C4-2B (cell line): Measurements from ENCODE around the gene TSPAN32.

Source experiments
- CTCF ChIP-seq: fragments of 450-650 bp; conservative IDR thresholded peaks from 2 replicates; pipeline ENCODE4 v1.5.1; 2017; ENCODE audit warnings: mild to moderate bottlenecking
- ZFX ChIP-seq: fragments of 450-650 bp; IDR thresholded peaks from 2 replicates; pipeline ENCODE4 v1.6.1; 2017

DNA sequence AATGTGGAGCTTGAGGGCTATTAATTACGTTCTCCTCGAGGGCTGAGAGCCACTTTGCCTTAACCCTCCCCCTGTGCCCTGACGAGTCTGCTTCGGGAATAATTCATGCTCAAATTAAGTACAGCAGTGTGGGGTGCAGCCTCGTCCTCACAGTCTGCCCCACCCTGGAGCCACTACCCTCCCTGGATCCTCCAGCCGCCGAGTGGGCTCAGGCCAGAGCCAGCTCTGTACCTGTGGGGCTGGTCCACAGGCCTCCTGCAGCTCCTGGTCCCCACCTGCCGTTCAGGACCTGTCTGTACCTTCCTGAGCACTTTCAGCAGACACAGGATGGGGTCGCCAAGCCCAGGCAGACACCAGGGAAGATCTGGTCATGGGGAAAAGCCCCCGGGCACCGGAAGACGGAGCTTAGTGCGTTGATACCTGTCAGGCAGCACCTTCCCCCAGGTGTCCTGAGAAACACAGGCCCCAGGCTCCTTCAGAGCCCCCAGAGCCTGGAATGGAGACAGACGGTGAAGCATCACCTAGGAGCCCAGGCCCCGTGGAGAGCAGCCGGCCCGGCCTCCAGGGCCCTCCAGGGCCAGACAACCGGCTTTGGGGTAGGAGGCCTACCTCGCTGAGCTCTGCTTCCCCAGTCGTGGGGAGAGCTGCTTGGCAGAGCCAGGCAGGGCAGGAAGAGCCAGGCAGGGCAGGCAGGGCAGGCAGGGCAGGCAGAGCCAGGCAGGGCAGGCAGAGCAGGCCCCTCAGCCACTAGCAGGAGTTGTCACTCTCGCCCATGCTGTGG lies 9.7 kb downstream of the TSPAN32 start:
- TF ChIP-seq CTCF (no peak), ZFX (no peak)
